Ramos (cell line): ENCODE data around the gene BCL7A.

Source experiments
- in situ Hi-C: fragments of 300-500 bp; cut with MboI; formaldehyde crosslinking; loops from one replicate; pipeline ENCODE4 v1.14.3; 2022; ENCODE audit warnings: low sequenced_read_pairs; ENCODE audit not compliant: unreplicated experiment

The BCL7A gene

GRCh38 chr12:122064780-122065588, 43.3 kb downstream of the BCL7A start:
- in situ Hi-C loops, result no loop called here

- in situ Hi-C loops, result no loop called here
Observed at GRCh38 chr12:122067548-122067947, 45.9 kb downstream of the BCL7A start.

- in situ Hi-C loops, result no loop called here
Observed at GRCh38 chr12:122067966-122068365, 46.3 kb downstream of the BCL7A start.

GRCh38 chr12:122072031-122072970, 50.6 kb downstream of the BCL7A start:
- in situ Hi-C loops, result no loop called here

- in situ Hi-C loops, result no loop called here
Observed at GRCh38 chr12:122073815-122074214, 52.1 kb downstream of the BCL7A start.

- in situ Hi-C loops, result no loop called here
Observed at GRCh38 chr12:122076743-122077495, 55.2 kb downstream of the BCL7A start.

GRCh38 chr12:122078141-122079032, 56.7 kb downstream of the BCL7A start, which contains the start of gene MLXIP:
Gene MLXIP, plus strand, starts transcription at chr12:122078756. Its CDS starts 98 bp downstream, at chr12:122078854.
- in situ Hi-C loops, result no loop called here

GRCh38 chr12:122079033-122079531, 57.4 kb downstream of the BCL7A start:
- in situ Hi-C loops, result no loop called here

- in situ Hi-C loops, result no loop called here
Observed at GRCh38 chr12:122079532-122080081, 57.9 kb downstream of the BCL7A start.

GRCh38 chr12:122080149-122081082, 58.7 kb downstream of the BCL7A start:
- in situ Hi-C loops, result no loop called here

- in situ Hi-C loops, result no loop called here
Observed at GRCh38 chr12:122081083-122081696, 59.5 kb downstream of the BCL7A start.

- in situ Hi-C loops, result no loop called here
Observed at GRCh38 chr12:122081697-122082221, 60.1 kb downstream of the BCL7A start.

GRCh38 chr12:122082621-122083356, 61.1 kb downstream of the BCL7A start:
- in situ Hi-C loops, result no loop called here

- in situ Hi-C loops, result no loop called here
Observed at GRCh38 chr12:122084857-122085405, 63.2 kb downstream of the BCL7A start.

- in situ Hi-C loops, result no loop called here
Observed at GRCh38 chr12:122085591-122085990, 63.9 kb downstream of the BCL7A start.

GRCh38 chr12:122086116-122086515, 64.4 kb downstream of the BCL7A start:
- in situ Hi-C loops, result no loop called here
